Measurements from ENCODE around the gene INSRR. TPM values are rescaled to one million over a fixed set of nuclear protein-coding genes. Genes with fewer than 3 reads are reported as not detected.

Gene INSRR
- total RNA-seq, 1 experiment from 2014 or later = not detected

DNA sequence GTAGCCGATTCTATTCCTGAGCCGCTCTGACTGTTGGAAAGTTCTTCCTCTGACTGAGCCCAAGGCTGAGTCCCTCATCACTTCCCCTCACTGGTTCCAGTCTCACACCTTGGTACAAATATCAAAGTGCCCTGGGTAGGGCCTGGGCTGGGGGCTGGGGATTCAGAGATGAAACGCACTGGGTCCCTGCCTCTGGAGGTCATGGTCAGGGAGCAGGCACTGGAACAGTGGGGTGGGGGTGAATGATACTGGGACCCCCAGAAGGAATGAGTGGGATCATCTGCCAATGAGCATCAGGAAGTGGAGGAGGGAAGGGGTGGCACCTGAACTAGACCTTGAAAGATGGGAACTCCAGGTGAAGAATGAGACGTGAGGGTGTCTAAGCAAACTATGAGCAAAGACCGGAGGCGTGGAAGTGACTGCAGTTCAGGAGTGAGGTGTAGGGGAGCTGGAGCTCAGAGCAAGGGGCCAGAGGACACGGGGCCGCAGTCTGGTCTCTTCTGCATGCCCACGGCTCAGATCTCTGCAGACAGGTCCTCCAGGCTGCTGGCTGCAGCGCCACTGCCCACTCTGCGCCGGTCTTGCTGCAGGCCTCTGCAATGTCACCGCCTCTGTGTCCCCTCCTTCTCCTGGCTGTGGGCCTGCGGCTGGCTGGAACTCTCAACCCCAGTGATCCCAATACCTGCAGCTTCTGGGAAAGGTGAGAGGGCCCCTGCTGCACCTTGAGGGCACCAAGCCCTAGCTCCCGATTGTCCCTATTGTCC is 44.6 kb upstream of the INSRR start:
- intact Hi-C loops (cut with micrococcal nuclease; ENCODE audit: unreplicated experiment) = no loop called here
- no peaks in the 10 kb centered on the region for H3K9me3 ChIP-seq
- H3K4me1 ChIP-seq = 0 out of 2 replicates have a peak, but pooled peaks cover 9% of the 10 kb centered on the region
- H3K4me3 Mint-ChIP-seq (ENCODE audit: unreplicated experiment) = no peak overlapping the region
- BruUV-seq (replicated peaks) = no TSS peak
- POLR2A ChIA-PET = no interaction called here
- peaks cover 3% of the 10 kb centered on the region for H3K4me1 Mint-ChIP-seq (ENCODE audit: low read depth, unreplicated experiment)
- H3K36me3 ChIP-seq (ENCODE audit: control insufficient read depth, insufficient read depth, low read length) = no peaks in the 10 kb centered on the region
- TF ChIP-seq, protein P1, sequence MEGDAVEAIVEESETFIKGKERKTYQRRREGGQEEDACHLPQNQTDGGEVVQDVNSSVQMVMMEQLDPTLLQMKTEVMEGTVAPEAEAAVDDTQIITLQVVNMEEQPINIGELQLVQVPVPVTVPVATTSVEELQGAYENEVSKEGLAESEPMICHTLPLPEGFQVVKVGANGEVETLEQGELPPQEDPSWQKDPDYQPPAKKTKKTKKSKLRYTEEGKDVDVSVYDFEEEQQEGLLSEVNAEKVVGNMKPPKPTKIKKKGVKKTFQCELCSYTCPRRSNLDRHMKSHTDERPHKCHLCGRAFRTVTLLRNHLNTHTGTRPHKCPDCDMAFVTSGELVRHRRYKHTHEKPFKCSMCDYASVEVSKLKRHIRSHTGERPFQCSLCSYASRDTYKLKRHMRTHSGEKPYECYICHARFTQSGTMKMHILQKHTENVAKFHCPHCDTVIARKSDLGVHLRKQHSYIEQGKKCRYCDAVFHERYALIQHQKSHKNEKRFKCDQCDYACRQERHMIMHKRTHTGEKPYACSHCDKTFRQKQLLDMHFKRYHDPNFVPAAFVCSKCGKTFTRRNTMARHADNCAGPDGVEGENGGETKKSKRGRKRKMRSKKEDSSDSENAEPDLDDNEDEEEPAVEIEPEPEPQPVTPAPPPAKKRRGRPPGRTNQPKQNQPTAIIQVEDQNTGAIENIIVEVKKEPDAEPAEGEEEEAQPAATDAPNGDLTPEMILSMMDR (IDR thresholded peaks at IDR 0.05; ENCODE audit: insufficient read depth in 1 of 2, low read depth in 1 of 2, low read length in 1 of 2, severe bottlenecking in 1 of 2, unreplicated experiment in 1 of 2) = no peak
- CTCF ChIA-PET = no interaction called here
- no peaks in the 10 kb centered on the region for H3K27me3 Mint-ChIP-seq (ENCODE audit: insufficient read depth, unreplicated experiment)
- no peaks in the 10 kb centered on the region for H3K36me3 Mint-ChIP-seq (ENCODE audit: insufficient read depth, unreplicated experiment)
- H3K27ac Mint-ChIP-seq (ENCODE audit: unreplicated experiment) = no peak overlapping the region
- H3K4me3 ChIP-seq (ENCODE audit: low read depth, low read length) = no peak overlapping the region
- H3K9me3 Mint-ChIP-seq (ENCODE audit: unreplicated experiment) = no peaks in the 10 kb centered on the region
- H3K27me3 ChIP-seq (replicated peaks; ENCODE audit: control insufficient read depth, insufficient read depth, low read length) = no peaks in the 10 kb centered on the region
- no peak for DNase-seq

DNA sequence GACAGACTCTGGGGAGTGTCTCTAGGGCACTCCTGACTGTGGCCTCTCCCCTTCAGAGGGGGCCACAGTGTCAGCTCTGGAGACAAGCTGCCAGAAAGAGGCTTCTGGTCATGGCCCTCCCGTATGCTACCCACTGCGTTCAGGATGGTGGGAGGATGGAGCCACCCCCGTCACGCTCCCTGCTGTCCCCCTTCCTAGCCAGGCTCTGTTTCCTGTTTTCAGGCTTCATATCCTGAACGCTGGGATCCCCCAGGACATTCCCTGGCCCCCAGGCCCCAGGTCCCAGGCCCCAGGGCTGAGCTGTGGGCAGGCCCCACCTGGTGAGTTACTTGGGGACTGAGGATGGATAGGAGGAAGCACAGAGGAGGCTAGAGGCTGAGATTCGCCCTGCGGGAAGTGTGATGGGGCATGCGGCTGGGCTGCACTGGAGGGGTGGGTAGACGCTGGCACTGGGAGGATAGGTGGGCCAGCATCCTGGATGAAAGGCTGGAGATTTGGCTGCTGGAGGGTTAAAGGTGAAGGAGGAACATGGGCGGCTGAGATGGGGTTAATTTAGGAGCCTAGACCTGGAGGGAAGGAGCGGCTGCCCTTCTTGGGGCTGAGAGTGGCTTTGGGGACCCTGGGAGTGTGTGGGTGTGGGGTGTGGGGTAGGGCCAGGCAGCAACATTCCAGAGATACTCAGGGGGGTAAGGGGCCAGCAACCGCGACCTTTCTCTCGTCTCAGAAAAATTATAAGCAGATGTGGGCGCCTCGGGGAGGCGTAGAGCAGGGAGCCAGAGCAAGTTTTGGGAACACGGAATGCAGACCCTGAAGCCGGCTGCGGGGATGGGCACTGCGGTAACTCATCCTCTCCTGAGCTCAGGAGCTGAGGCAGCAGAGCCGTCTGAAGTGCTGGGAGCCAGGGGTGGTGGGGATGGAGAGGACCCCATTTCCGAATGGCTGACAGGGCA is 43.3 kb upstream of the INSRR start:
- POLR2A ChIA-PET = no interaction called here
- no peaks in the 10 kb centered on the region for H3K9me3 Mint-ChIP-seq (ENCODE audit: unreplicated experiment)

GRCh38 chr1:156901590-156901900 is 42.6 kb upstream of the INSRR start:
- H3K4me3 Mint-ChIP-seq (ENCODE audit: unreplicated experiment) = no peak overlapping the region
- POLR2A ChIA-PET = no interaction called here
- peaks cover 13% of the 10 kb centered on the region for H3K4me1 ChIP-seq
- no peaks in the 10 kb centered on the region for H3K36me3 ChIP-seq (ENCODE audit: control insufficient read depth, insufficient read depth, low read length)
- no peak overlapping the region for H3K27ac Mint-ChIP-seq (ENCODE audit: unreplicated experiment)
- no peaks in the 10 kb centered on the region for H3K27me3 Mint-ChIP-seq (ENCODE audit: insufficient read depth, unreplicated experiment)
- no TSS peak for BruUV-seq (replicated peaks)
- TF ChIP-seq, protein P1 (IDR thresholded peaks at IDR 0.05; ENCODE audit: insufficient read depth in 1 of 2, low read depth in 1 of 2, low read length in 1 of 2, severe bottlenecking in 1 of 2, unreplicated experiment in 1 of 2) = no peak
- no peak overlapping the region for H3K4me3 ChIP-seq (ENCODE audit: low read depth, low read length)
- CTCF ChIA-PET = no interaction called here
- H3K36me3 Mint-ChIP-seq (ENCODE audit: insufficient read depth, unreplicated experiment) = no peaks in the 10 kb centered on the region
- no peak for DNase-seq
- H3K9me3 ChIP-seq = no peaks in the 10 kb centered on the region
- no peaks in the 10 kb centered on the region for H3K9me3 Mint-ChIP-seq (ENCODE audit: unreplicated experiment)
- no peaks in the 10 kb centered on the region for H3K27me3 ChIP-seq (replicated peaks; ENCODE audit: control insufficient read depth, insufficient read depth, low read length)
- H3K4me1 Mint-ChIP-seq (ENCODE audit: low read depth, unreplicated experiment) = peaks cover 19% of the 10 kb centered on the region
- intact Hi-C loops (cut with micrococcal nuclease; ENCODE audit: unreplicated experiment) = no loop called here

More for the DNA sequence above, 43.3 kb upstream of the INSRR start:
- DNase-seq = no peak
- CTCF ChIA-PET = no interaction called here
- no TSS peak for BruUV-seq (replicated peaks)
- H3K4me1 ChIP-seq = peaks cover 10% of the 10 kb centered on the region
- no peak overlapping the region for H3K27ac Mint-ChIP-seq (ENCODE audit: unreplicated experiment)
- H3K27me3 ChIP-seq (replicated peaks; ENCODE audit: control insufficient read depth, insufficient read depth, low read length) = no peaks in the 10 kb centered on the region
- peaks cover 12% of the 10 kb centered on the region for H3K4me1 Mint-ChIP-seq (ENCODE audit: low read depth, unreplicated experiment)
- H3K9me3 ChIP-seq = no peaks in the 10 kb centered on the region
- H3K4me3 ChIP-seq (ENCODE audit: low read depth, low read length) = no peak overlapping the region
- no peaks in the 10 kb centered on the region for H3K36me3 ChIP-seq (ENCODE audit: control insufficient read depth, insufficient read depth, low read length)
- H3K4me3 Mint-ChIP-seq (ENCODE audit: unreplicated experiment) = no peak overlapping the region
- H3K36me3 Mint-ChIP-seq (ENCODE audit: insufficient read depth, unreplicated experiment) = no peaks in the 10 kb centered on the region
- H3K27me3 Mint-ChIP-seq (ENCODE audit: insufficient read depth, unreplicated experiment) = no peaks in the 10 kb centered on the region
- TF ChIP-seq, protein P1 (IDR thresholded peaks at IDR 0.05; ENCODE audit: insufficient read depth in 1 of 2, low read depth in 1 of 2, low read length in 1 of 2, severe bottlenecking in 1 of 2, unreplicated experiment in 1 of 2) = no peak
- intact Hi-C loops (cut with micrococcal nuclease; ENCODE audit: unreplicated experiment) = no loop called here

Measured in Caco-2 (cell line).